NCI-H526 treated with DMSO at 0.1 percent for 48 hours (cell line): ENCODE data around the gene SLC10A2.

Experiments used
- DNase-seq: peaks from one replicate; lab custom pipeline; 2025; lab: John Stamatoyannopoulos, UW

Gene SLC10A2

GRCh38 chr13:103046676-103047075 lies 19.5 kb downstream of the SLC10A2 start:
- no peak for DNase-seq

GRCh38 chr13:103044056-103044455 lies 22.2 kb downstream of the SLC10A2 start:
- no peak for DNase-seq

GRCh38 chr13:103040006-103040405 lies 26.2 kb downstream of the SLC10A2 start:
- DNase-seq: no peak

- DNase-seq: no peak
Observed at GRCh38 chr13:103039183-103039582, 27.0 kb downstream of the SLC10A2 start.

DNA sequence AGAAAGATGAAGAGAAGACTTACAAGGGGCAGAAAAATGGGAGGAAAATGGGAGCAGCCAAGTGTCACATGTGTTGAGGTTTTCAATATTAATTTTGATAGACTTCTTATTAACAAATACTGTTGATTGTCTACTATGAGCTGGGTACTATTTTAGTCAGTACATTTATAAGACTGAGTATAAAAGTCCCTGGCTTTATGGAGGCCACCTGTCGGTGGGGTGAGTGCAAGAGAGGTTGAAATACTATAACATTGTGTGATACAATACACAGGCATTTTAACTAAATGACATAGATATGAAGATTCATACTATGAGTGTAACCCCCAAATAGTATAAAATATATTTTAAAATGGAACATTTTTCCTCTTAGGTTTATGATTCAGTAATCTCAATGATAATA lies 29.9 kb downstream of the SLC10A2 start:
- no peak for DNase-seq

GRCh38 chr13:103033999-103034398 lies 32.2 kb downstream of the SLC10A2 start:
- no peak for DNase-seq

DNA sequence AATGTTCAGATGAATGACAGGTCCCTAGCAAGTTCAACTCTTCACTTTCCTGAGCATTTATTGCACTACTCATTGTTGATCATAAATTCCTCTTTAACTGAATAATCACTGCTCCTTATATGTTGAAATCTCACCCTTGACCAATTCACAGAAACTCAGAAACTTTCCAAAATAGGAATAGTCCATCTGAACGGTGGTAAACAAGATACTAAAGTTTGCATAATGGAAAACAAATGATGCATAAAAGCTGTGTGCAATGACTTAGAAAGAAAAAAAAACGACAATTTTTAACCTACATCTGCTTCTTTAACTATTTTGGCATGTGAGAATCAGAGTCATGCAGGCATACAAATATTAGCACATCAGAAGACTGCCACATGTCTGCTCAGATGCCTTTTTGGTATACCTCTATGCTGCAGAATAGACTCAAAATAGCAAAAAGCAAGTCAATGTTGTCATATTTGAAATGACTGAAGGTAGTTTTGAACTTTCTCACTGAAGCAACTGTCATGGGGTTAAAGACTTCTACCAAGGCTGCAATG lies 34.8 kb downstream of the SLC10A2 start:
- no peak for DNase-seq

GRCh38 chr13:103030776-103031175 lies 35.4 kb downstream of the SLC10A2 start:
- DNase-seq: no peak

GRCh38 chr13:103029798-103030197 lies 36.4 kb downstream of the SLC10A2 start:
- DNase-seq: no peak

DNA sequence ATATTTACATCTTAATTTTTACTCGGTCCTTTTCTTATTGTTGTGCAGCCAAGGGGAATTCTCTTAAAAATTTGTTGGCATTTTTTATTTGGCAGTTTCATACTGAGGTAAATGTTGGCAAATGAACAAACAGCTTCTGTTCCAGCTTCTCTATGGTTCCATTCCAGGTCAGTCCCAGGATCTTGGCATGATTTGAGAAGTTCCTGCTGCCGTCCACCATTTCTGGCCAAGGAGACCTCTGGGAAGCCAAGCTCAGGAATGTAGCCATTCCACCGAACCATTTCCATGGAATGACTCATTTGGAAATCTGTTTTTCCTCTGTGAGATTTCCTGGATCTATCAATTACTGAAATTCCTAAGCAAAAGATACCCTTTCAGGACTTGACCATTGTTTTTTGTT lies 43.9 kb downstream of the SLC10A2 start:
- DNase-seq: no peak

DNA sequence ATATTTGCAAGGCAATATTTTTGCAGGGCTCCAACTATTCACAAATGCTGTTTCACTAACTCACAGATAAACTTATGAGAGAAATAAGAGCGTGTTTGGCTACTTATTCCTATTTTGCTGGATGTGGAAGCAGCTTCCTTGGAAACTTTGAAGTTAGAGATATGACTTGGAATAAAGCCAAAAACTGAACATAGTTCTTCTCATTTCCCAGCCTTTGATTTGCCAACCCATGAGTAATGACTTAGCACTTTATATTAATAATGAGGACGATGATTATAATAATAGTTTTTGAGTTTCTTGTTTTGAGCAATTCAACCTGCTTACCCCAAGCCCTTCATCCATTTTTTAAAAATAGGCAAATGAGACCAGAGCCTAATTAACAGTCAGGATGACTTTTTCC lies 47.7 kb downstream of the SLC10A2 start:
- no peak for DNase-seq

- no peak for DNase-seq
Observed at GRCh38 chr13:103012646-103013045, 53.6 kb downstream of the SLC10A2 start.

GRCh38 chr13:103009051-103009840 lies 57.0 kb downstream of the SLC10A2 start:
- no peak for DNase-seq

DNA sequence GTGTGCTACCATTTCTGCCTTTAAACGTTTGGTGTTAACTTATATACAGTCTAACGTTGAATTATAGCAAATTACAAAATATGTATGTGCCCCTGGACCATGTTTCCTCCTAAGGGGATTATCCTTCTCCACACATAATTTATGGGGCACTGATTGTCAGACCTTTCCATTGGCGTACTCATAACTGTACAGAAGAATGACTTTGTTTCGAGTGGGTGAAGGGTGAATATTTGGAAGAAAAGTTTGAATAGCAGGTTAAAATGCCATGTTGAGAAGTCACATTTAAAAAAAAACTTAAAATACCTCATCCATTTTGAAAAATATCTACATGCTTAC lies 58.8 kb downstream of the SLC10A2 start:
- DNase-seq: no peak

DNA sequence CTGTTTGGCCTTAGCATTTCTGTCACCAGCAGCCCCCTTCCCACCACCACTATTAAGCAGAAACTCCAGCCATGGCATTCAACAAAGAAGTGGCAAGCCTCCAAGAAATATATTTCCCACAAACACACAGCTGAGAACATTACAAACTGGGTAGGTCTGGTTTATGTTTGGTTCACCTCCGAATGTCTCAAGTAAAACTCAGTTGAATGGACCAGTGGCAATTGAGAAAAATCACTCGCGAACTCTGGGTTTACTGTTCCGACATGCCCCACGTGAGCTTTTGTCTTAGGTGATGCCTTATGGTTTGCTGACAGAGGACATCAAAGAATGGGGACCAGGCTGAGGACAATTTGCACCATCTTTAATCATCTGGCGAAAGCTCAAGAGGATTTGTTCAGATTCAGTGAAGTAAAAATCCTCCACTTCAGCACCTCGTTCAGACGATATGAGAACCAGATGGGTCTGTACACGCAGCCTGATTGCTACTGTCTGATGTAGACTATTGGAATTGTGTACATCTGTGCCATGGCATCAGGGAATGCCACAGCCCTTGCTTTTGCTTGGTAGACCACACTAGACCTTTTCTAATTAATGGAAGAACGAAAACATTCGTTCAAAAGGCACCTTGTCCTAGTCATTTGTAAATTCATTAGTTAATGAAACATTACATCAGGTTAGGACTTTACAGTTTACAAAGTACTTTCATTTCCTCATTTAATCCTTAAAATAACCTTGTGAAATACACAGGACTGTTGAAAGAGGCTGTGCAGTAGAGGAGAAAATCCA lies 59.4 kb downstream of the SLC10A2 start:
- DNase-seq: no peak

DNA sequence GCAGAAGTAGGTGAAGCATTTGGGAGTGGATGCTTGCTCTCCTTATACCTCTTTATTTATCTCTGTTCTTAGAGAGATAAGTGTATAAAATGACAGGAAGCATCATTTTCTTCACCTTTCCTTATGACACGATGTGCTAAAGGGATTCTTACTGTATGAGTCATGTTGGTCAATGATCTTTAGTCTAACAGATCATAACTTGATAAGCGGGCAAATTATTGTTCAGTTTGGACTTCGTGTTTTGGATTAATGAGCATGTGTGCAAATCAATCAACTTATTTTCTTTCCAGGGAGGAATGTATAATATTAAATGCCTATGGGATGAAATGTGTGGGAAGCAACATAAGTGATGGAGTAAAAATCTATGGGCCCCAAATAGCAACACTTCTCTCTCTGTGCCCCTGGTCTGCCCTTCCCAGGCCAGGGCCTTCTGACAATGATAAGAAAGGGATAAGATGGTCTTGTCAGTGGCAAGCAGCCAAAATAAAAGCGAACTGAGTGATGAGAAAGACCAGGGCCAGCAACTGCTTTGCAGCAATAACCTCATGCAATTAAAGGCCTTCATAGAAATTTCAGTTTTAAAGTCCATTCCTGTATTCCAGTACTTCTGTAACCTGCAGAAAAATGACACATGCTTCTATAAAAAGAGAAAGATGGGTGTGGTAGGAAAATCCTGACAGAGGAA lies 61.4 kb downstream of the SLC10A2 start:
- DNase-seq: no peak

DNA sequence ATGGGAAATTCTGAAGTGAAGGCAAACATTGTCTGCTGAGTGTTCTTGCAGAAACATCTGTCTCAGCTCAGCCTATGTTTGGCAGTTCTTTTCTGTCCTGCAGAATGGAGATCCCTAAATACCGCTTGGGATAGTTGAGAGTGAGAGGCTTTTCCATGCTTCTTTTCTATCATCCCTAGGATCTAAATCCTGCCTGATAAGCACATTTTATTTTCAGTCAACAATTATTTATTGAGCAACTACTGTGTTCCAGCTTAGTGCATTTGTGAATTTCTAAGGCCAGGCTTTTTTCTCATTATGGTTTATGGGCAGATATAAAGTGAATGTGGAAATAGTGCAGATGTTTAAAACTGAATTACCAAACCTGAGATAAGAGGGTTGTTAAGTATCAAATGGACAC lies 62.6 kb downstream of the SLC10A2 start:
- DNase-seq: no peak

DNA sequence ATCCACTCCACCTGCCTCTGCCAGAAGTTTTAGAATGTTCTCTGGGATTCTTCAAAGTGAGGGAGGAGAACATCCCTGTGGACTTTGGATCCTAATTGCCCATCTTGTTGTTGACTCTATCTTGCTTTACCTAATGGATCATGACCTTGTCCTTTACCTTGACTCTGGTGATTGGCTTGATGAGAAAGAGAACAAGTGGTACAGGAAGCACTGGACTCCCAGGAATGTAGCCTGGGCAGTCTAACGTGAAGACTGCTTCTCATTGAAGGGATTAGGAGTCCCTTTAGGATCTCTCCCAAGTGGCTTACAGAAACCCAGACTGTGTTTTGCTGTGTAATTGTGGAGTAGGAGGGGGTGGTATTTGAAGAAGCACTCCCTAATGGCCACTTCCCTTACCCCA lies 63.9 kb downstream of the SLC10A2 start:
- no peak for DNase-seq

DNA sequence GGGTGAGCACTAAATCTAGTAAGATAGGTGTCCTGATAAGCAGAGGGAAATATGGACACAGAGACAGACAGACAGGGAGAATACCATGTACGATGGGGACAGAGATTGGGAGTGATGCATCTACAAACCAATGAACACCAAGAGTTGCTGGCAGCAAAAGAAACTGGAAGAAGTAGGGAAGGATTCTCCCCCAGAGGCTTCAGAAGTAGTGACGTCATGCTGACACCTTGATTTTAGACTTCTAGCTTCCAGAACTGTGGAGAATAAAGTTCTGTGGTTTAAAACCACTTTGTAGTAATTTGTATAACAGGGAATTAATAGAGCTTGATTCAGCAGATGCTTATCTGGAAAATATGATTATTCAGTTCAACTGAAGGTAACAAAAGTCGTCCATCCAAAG lies 66.1 kb downstream of the SLC10A2 start:
- no peak for DNase-seq

DNA sequence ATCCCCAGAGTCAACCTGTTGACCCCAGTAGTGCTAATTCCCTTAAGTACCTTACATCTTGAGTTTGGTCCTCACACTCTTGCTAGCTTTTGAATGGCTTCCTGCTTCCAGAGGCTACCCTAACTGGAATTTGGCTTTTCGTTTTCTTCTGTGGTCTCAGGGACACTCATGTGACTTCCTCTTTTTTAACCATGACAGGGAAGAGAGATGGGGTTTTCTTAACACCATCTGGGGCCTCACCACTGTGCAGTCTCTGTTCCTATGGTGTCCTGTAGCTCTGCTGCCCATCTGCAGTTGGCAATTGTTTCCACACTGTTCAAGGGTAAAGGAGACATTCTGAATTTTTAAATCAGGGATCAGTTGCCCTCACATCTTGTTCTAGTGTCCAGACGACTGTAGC lies 66.7 kb downstream of the SLC10A2 start:
- DNase-seq: no peak
